CD4-positive, alpha-beta T cell (primary cell): ENCODE results near the gene SOX13. TPM values are rescaled to one million over a fixed set of nuclear protein-coding genes. Genes with fewer than 3 reads are reported as not detected.

ENCODE experiments used
- ATAC-seq: fragments of 200-7000 bp; cut with Tn5 transposase; one replicate; pipeline ENCODE4 v1.10.0; 2022; ENCODE audit warnings: mild to moderate bottlenecking; ENCODE audit not compliant: poor library complexity
- CTCF ChIA-PET: fragments of 350-600 bp; sonication (Branson Sonifier 250); formaldehyde crosslinking; loops from one replicate; lab custom pipeline; 2021; ENCODE audit warnings: antibody characterized with exemption, inconsistent platforms; lab: Charles Lee
- POLR2A ChIA-PET: fragments of 350-600 bp; sonication (Branson Sonifier 250); formaldehyde crosslinking; loops from one replicate; lab custom pipeline; 2021; ENCODE audit warnings: antibody characterized with exemption, inconsistent platforms; lab: Charles Lee
- DNase-seq, 14 experiments: peaks; one replicate each; pipeline ENCODE4 v3.0.0-alpha.2; 2013 to 2020; ENCODE audit warnings: mixed read lengths in 2 of 14
- H3K27ac ChIP-seq, 2 donors: one replicate each; pipeline versions ENCODE4 v1.5.1 to v1.7.0; 2013; ENCODE audit warnings: low read length in 2 of 2, low read depth in 1 of 2, mild to moderate bottlenecking in 1 of 2
- H3K27me3 ChIP-seq, 2 experiments: 1 replicate in 1 of 2; 2 replicates in 1 of 2; pipeline versions ENCODE4 v1.6.1 to v1.7.0; 2013; ENCODE audit warnings: low read length in 2 of 2, control low read depth in 1 of 2, mild to moderate bottlenecking in 1 of 2, moderate library complexity in 1 of 2; ENCODE audit not compliant: insufficient read depth in 2 of 2, control insufficient read depth in 1 of 2
- H3K36me3 ChIP-seq: one replicate; pipeline ENCODE4 v1.6.1; 2013; ENCODE audit warnings: low read length, control low read depth; ENCODE audit not compliant: insufficient read depth
- H3K4me1 ChIP-seq: one replicate; pipeline ENCODE4 v1.6.1; 2013; ENCODE audit warnings: low read length, control low read depth; ENCODE audit not compliant: insufficient read depth
- H3K4me3 ChIP-seq: one replicate; pipeline ENCODE4 v1.5.1; 2013; ENCODE audit warnings: mild to moderate bottlenecking, low read length, moderate library complexity
- H3K9me3 ChIP-seq, 2 experiments: 1 replicate in 1 of 2; 2 replicates in 1 of 2; pipeline versions ENCODE4 v1.6.1 to v1.7.0; 2013; ENCODE audit warnings: low read length in 2 of 2, mild to moderate bottlenecking in 2 of 2, control low read depth in 1 of 2, moderate library complexity in 1 of 2; ENCODE audit not compliant: control insufficient read depth in 1 of 2, insufficient read depth in 1 of 2
- H3K27ac Mint-ChIP-seq: one replicate; pipeline ENCODE4 v1.8.0; 2020; ENCODE audit warnings: mixed read lengths
- H3K27me3 Mint-ChIP-seq: one replicate; pipeline ENCODE4 v1.8.0; 2021; ENCODE audit warnings: mixed read lengths
- H3K36me3 Mint-ChIP-seq: one replicate; pipeline ENCODE4 v1.8.0; 2021; ENCODE audit warnings: low read depth, mixed read lengths
- H3K4me1 Mint-ChIP-seq: one replicate; pipeline ENCODE4 v1.8.0; 2021; ENCODE audit warnings: low read depth, mixed read lengths
- H3K4me3 Mint-ChIP-seq: one replicate; pipeline ENCODE4 v1.8.0; 2020; ENCODE audit warnings: mild to moderate bottlenecking, mixed read lengths
- H3K9me3 Mint-ChIP-seq: one replicate; pipeline ENCODE4 v1.8.0; 2020; ENCODE audit warnings: mixed read lengths
- intact Hi-C, 2 experiments: fragments of 100-400 bp; cut with DNase I in 1 of 2; cut with micrococcal nuclease in 1 of 2; formaldehyde crosslinking; loops; one replicate each; pipeline versions ENCODE4 v1.15.1 to v1.9.0; 2023 to 2025; cut with DNase I, micrococcal nuclease
- total RNA-seq, 174 experiments: library from RNA in 2 of 174; stranded (reverse) in 2 of 174; gene quantifications; one replicate each; pipeline ENCODE4 v1.2.3 and lab custom pipeline; 2021 to 2026
- TF ChIP-seq, protein P1 (sequence below): fragments of 200-600 bp; IDR thresholded peaks from one replicate; pipeline ENCODE4 v1.8.0; 2022; ENCODE audit warnings: antibody characterized with exemption, mild to moderate bottlenecking

Gene SOX13
- total RNA-seq, 2 experiments from 2014 or later, result 1.8 to 1.9 TPM

DNA sequence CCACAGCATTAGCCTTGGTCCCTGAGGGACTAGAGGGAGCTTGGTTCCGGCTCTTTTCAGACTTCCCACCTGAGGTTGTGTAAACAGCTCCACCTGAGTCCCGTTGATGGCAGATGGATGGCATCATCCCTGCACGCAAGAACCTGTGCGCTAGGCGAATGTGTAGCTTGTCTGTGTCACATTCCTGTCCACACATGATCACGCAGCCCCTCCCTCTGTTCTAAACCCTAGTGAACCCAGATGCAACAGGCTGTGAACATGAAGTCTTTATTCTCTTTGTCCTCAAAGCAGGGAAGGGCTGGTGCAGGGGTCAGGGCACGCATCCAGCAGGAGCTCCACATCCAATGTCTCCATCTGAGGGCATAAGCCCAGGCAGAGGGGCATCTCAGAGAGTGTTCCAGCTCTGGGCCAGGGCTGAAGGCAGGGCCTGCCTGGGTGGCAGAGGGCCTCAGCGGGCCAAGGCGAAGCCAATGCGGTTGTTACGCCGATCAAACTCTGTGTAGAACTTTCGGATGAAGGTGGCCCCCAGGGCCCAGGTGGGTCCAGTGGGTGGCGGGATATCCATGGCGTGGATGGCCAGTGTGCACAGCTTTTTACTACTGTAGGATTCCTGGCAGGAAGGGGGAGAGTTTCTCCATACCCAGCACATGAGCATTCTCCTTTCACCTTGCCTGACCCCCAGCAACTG, 81.8 kb downstream of the SOX13 start:
- Histone ChIP-seq H3K4me3 (no peak overlapping the region), H3K9me3 (no peaks in the 10 kb centered on the region), H3K27me3 (peaks cover 0 to 7% of the 10 kb centered on the region in 2 experiments), H3K27ac (no peak overlapping the region), H3K36me3 (no peaks in the 10 kb centered on the region), H3K4me1 (peaks cover 18% of the 10 kb centered on the region)
- ATAC-seq (no peak), DNase-seq (peak in 1 of 14 experiments; percentile 7)
- no peak overlapping the region for H3K27ac Mint-ChIP-seq
- H3K27me3 Mint-ChIP-seq, result peaks cover 11% of the 10 kb centered on the region
- CTCF ChIA-PET, result no interaction called here
- intact Hi-C loops, result loop anchor here in 1 of 2 experiments (10.0 kb wide), 1 partner anchor 650 kb away; no protein-coding TSS in a partner anchor
- POLR2A ChIA-PET, result no interaction called here
- no peaks in the 10 kb centered on the region for H3K9me3 Mint-ChIP-seq
- no peaks in the 10 kb centered on the region for H3K36me3 Mint-ChIP-seq
- H3K4me3 Mint-ChIP-seq, result peak overlapping the region; percentile 56
- TF ChIP-seq, protein P1, sequence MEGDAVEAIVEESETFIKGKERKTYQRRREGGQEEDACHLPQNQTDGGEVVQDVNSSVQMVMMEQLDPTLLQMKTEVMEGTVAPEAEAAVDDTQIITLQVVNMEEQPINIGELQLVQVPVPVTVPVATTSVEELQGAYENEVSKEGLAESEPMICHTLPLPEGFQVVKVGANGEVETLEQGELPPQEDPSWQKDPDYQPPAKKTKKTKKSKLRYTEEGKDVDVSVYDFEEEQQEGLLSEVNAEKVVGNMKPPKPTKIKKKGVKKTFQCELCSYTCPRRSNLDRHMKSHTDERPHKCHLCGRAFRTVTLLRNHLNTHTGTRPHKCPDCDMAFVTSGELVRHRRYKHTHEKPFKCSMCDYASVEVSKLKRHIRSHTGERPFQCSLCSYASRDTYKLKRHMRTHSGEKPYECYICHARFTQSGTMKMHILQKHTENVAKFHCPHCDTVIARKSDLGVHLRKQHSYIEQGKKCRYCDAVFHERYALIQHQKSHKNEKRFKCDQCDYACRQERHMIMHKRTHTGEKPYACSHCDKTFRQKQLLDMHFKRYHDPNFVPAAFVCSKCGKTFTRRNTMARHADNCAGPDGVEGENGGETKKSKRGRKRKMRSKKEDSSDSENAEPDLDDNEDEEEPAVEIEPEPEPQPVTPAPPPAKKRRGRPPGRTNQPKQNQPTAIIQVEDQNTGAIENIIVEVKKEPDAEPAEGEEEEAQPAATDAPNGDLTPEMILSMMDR, result no peak
- H3K4me1 Mint-ChIP-seq, result peaks cover 11% of the 10 kb centered on the region

- H3K4me3 Mint-ChIP-seq, result no peak overlapping the region
- H3K27me3 Mint-ChIP-seq, result peaks cover 17% of the 10 kb centered on the region
- Histone ChIP-seq H3K9me3 (no peaks in the 10 kb centered on the region), H3K36me3 (no peaks in the 10 kb centered on the region), H3K27me3 (peaks cover 0 to 7% of the 10 kb centered on the region in 2 experiments), H3K4me1 (peaks cover 16% of the 10 kb centered on the region), H3K27ac (no peak overlapping the region), H3K4me3 (no peak overlapping the region)
- H3K4me1 Mint-ChIP-seq, result peaks cover 1% of the 10 kb centered on the region
- peak in 1 of 14 experiments; percentile 10 for DNase-seq
- CTCF ChIA-PET, result no interaction called here
- no peak overlapping the region for H3K27ac Mint-ChIP-seq
- POLR2A ChIA-PET, result no interaction called here
- no peak for ATAC-seq
- TF ChIP-seq, protein P1, result no peak
- intact Hi-C loops, result loop anchor here in 1 of 2 experiments (10.0 kb wide), 1 partner anchor 649 kb away; no protein-coding TSS in a partner anchor
- H3K36me3 Mint-ChIP-seq, result no peaks in the 10 kb centered on the region
- H3K9me3 Mint-ChIP-seq, result no peaks in the 10 kb centered on the region
These were observed 83.0 kb downstream of the SOX13 start for GRCh38 chr1:204155881-204156280.

GRCh38 chr1:204157962-204158361, 85.0 kb downstream of the SOX13 start:
- H3K4me3 Mint-ChIP-seq, result no peak overlapping the region
- H3K27me3 Mint-ChIP-seq, result peaks cover 26% of the 10 kb centered on the region
- H3K36me3 Mint-ChIP-seq, result no peaks in the 10 kb centered on the region
- intact Hi-C loops, result loop anchor here in 1 of 2 experiments (10.0 kb wide), 1 partner anchor 647 kb away; no protein-coding TSS in a partner anchor
- H3K27ac ChIP-seq, result no peak overlapping the region
- no peaks in the 10 kb centered on the region for H3K9me3 Mint-ChIP-seq
- DNase-seq (no peak), ATAC-seq (no peak)
- peaks cover under 1% of the 10 kb centered on the region for H3K4me1 ChIP-seq
- H3K27ac Mint-ChIP-seq, result no peak overlapping the region
- H3K9me3 ChIP-seq, result no peaks in the 10 kb centered on the region
- CTCF ChIA-PET, result no interaction called here
- no peaks in the 10 kb centered on the region for H3K4me1 Mint-ChIP-seq
- POLR2A ChIA-PET, result no interaction called here
- TF ChIP-seq, protein P1, result no peak
- no peaks in the 10 kb centered on the region for H3K36me3 ChIP-seq
- no peaks in the 10 kb centered on the region for H3K27me3 ChIP-seq
- H3K4me3 ChIP-seq, result no peak overlapping the region
